HFF-Myc (cell line): ENCODE data around the gene ZFYVE27.

ENCODE experiments used
- DNase-seq: peaks from one replicate; pipeline ENCODE4 v3.0.0-alpha.2; 2011; ENCODE audit warnings: low read depth; ENCODE audit errors: extremely low read depth
- H3K4me3 ChIP-seq: replicated peaks from 2 replicates; pipeline ENCODE4 v1.5.1; 2011; ENCODE audit warnings: low read depth, mild to moderate bottlenecking, control low read depth, low read length
- CTCF ChIP-seq: IDR thresholded peaks from 2 replicates; pipeline ENCODE4 v1.5.1; 2012; ENCODE audit warnings: mild to moderate bottlenecking, low read depth, low read length, control low read depth; ENCODE audit errors: missing control alignments

The ZFYVE27 gene

GRCh38 chr10:97810446-97810845 is 73.5 kb downstream of the ZFYVE27 start:
- TF ChIP-seq CTCF, result no peak
- H3K4me3 ChIP-seq, result no peak overlapping the region
- no peak for DNase-seq
